ENCODE data around the gene NES.

NES gene

DNA sequence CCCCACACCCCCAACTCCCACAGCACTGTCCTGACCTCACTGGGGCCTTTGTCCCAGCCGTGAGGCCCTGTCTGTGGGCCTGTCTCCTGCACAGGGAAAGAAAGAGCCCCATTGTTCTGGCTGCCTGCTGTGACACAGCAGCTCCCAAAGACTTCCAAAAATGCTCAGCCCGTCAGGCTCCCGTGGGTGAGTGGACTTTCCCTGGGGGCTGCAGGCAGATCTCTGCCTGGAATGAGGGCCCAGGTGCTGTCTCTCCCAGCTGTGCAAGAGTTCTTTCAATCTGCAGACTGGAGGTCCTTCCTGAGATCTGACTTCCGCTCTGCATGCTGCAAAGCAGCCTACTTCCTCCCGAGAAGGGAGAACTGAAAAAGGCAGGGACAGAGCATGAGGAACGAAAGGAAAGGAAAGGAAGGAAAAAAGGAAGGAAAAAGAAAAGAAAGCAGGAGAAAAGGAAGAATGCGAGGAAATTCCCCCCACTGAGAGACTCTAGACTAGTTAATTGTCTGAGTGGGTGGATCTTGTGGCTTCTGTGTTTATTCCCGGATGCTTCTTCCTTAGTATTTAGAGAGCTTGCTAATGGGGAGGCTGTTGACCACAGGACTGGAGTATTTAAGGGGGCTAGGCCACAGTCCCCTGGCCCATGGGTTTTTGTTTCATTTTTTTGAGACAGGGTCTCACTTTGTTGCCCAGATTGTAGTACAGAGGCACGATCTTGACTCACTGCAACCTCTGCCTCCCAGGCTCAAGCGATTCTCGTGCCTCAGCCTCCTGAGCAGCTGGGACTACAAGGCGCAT lies 15.0 kb downstream of the NES start:
- DNase-seq (ENCODE audit: low spot score): peak; percentile 94

DNA sequence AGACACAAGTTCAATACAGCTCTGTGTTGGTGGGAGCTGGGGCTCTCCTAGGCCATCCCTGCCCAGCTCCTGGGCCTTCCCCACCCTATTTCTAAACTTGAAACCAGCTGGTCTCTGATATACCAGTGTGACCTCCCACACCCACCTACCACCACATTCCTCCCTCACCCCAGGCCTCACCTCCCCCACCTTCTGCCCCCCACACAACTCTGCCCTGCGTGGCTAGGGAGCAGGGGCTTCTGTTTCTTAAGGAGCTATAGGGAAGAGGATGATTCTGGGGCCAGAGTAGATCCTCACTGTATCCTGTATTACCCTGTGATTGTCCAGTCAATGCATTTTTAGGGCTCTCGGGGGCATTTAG lies 16.5 kb downstream of the NES start:
- no peak for DNase-seq (ENCODE audit: low spot score)

DNA sequence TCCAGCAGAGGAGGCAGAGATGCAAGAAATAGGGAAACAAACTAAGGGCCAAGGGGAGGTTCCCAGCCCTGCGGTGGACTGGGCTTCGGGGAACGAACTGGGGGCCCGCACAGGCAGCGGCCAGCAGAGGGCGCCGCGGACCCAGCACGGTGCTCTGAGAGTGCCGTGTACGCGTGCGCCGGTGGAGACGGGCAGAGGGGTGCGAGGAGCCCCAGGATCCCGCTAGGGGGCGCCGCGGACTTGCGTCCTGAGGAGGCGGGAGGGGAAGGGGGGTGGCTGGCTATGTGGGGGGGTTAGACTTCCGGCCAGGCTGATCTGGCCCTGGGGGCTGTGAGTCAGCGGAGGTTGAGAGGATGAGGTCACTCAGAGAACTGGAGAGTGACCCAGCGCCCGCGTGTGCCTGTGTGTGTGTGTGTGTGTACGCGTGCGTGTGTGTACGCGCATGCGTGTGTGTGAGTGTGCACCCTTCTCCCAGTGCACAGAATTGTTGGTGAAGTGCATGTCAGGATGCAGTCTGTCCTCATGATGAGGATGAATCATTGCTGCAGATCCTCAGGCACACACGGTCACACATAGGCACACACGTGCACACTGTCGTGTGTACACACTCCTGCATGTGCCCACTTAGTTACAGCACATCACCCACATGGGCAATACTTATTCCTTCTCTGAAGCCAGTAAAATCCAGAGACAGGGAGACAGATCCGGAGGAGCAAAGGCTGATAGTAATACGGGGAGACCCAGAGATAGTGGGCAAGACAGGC lies 17.0 kb downstream of the NES start:
- DNase-seq (ENCODE audit: low spot score): peak; percentile 100

DNA sequence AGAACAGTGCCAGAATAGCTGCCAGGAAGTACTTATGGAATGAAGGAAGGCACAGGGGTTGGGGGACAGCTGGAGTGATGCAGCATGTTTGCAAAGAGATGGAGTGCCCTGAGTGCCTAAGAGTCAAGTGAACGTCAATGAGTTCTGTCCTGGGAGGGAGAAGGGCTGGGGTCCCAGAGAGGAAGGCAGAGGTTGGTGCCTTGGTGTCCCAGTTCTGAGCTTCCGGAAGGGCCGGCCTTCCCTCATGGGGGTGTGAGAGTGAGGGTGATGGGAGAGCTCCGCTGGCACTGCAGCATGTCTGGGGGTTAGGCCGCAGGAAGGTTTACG lies 17.6 kb downstream of the NES start:
- no peak for DNase-seq (ENCODE audit: low spot score)

DNA sequence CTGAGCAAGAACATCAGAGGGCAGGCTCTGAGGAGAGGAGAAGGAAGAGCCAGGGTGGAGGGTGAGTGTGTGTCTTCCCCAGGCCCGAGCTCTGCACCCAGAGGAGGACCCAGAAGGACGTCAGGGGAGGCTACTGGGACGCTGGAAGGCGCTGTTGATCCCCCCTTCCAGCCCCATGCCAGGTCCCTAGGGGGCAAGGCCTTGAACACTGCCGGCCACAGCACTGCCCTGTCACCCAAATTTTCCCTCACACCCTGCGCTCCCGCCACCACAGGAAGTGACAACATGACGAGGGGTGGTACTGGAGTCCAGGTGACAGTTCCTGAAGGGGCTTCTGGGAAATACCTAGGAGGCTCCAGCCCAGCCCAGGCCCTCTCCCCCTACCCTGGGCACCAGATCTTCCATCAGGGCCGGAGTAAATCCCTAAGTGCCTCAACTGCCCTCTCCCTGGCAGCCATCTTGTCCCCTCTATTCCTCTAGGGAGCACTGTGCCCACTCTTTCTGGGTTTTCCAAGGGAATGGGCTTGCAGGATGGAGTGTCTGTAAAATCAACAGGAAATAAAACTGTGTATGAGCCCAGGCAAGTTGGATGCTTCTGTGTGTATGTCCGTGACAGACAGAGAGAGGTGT lies 18.1 kb downstream of the NES start:
- DNase-seq (ENCODE audit: low spot score): no peak

DNA sequence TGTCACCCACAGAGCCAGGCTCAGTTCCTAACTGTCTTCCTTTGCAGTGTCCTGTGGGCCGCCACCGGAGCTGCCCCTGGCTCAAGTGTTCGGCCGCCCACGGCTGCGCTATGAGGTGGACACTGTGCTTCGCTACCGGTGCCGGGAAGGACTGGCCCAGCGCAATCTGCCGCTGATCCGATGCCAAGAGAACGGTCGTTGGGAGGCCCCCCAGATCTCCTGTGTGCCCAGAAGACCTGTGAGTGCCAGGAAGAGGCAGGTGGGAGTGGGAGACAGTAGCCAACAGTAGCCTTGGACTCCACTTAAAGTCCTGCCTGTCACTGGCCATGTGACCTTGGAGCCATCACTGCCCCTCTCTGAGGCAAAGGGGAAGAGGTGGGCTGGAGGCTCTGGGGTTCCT lies 18.7 kb downstream of the NES start:
- DNase-seq (ENCODE audit: low spot score): no peak

DNA sequence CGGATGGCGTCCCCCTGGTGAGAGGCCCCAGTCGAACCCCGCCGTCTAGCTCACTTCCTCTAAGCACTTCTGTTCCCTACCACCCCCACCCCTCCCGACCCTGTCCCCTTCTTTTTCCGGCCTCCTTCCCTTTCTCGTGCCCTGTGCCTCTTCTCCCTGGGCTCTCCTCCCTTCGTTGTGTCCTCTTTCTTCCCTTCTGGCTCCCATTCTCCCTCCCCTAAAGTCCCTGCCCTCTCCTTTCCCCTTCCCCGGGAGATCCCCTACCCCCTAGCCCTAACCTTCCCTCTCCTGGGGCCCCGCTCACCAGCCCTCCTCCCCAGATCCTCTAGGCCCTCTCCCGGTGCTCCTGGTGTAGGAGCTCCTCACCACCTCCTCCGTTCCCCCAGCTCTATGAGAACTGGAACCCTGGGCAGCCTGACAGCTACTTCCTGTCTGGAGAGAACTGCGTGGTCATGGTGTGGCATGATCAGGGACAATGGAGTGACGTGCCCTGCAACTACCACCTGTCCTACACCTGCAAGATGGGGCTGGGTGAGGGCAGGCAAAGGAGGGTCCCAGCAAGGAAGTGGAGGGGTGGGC lies 19.4 kb downstream of the NES start:
- no peak for DNase-seq (ENCODE audit: low spot score)

DNA sequence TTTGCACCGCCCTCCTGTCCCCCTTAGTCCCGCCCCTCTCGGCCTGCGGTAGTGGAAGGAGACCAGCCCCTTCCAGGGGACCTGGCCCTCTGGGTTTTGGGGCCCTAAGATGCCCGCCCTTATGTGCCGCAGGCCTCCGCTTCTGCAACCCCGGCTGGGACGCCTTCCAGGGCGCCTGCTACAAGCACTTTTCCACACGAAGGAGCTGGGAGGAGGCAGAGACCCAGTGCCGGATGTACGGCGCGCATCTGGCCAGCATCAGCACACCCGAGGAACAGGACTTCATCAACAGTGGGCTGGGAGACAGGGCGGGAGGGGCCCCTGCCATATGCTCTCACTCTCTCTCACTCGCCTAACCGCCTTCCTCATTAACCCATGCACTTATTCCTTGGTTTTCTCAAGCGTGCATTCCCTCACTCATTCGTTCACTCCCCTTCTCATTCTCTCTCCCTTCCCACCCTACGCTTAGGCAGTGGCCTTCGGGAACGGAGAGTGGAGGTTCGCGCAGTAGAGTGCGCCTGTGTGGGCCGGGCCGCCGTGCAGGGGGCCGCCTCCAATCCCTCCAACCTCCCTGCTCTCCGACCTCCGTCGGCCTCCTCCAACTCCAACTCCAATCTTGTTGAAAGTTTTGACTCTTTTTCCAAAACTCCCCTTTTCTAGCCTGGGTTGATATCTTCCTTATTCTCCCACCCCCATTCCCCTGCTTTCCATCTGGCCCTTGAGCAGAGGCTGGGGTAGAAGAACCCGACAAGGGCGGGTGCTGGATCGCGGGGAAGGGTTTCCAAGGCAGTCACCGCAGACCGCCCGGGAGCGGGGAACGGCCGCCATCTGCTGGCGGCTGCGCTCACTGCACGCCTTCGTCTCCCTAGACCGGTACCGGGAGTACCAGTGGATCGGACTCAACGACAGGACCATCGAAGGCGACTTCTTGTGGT lies 20.1 kb downstream of the NES start:
- peak; percentile 87 for DNase-seq (ENCODE audit: low spot score)

DNA sequence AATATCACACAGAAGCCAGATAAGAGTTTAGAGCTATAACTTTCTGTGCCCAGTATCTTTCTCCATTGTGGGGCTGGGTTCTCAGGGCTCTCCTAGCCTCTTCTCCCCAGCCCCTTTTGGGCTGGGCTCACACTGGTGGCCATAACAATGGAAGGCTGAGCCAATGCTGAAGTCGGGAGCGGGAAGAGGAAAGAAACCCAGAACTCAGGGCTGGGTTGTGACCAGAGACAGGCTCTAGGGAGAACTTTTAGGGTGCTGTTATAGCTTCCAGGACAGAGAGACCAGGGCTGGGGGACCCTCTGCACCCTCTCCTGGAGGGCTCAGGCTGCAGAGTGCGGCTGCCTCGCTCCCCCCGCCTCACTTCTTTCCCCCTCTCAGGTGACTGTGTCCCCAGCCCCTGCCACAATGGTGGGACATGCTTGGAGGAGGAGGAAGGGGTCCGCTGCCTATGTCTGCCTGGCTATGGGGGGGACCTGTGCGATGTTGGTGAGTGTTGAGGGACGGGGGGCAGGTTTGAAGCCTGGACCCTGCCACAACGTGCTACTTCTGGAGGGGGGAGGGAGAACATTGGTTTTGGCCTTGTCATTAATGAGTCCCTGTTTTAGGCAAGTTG lies 21.2 kb downstream of the NES start:
- no peak for DNase-seq (ENCODE audit: low spot score)

DNA sequence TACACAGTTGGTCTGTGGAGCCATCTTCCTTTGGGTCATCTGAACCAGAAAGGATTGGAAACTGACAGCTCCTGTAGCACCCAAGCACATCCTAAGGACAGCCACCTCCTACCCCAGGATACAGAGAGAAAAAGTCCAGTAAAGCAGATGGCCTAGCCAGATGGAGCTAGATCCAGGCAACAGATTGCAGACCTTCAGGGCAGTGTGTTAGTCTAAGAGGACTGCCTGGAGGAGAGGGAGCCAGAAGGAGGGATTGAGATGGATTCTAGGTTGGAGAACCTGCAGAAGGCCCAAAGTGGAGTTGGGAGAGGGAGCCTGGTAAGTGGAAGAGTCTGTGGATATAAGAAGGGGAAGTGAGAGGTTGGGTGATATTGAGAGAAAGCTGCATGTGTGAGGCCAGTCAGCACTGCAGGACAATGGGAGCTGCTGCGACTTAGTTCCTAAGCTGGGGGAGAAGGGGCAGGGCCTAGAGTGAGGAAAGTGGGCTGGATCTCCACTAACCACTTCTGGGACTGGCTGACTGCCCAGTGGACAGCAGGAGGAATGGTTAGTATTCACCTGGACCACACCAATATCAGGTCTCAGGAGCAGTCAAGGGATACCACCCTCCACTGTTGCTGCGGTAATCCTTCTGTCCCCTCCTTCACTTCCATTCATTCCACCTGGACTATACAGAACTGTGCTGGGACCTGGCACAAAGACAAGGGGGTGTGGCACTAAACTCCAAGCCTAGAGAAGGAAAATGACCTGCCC lies 21.9 kb downstream of the NES start:
- DNase-seq (ENCODE audit: low spot score): no peak

DNA sequence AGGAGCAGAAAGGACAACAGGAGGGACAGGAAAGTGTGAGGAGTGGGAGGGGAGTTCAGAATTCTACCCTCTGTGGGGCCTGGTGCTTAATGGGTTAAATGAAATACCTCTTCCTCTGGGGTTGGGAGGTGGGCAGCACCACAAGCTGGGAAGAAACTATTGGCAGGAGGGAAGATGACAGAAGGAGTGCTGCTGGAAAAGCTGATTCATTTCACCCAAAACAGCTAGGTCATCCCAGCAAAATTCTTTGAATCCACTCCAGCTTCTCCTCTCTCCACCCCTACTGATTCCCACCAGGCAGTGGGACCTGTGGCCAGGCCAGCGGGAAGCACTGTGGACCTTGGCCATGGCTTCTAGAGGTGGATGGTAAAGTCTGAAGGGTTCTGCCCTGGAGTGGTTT lies 22.5 kb downstream of the NES start:
- DNase-seq (ENCODE audit: low spot score): no peak

DNA sequence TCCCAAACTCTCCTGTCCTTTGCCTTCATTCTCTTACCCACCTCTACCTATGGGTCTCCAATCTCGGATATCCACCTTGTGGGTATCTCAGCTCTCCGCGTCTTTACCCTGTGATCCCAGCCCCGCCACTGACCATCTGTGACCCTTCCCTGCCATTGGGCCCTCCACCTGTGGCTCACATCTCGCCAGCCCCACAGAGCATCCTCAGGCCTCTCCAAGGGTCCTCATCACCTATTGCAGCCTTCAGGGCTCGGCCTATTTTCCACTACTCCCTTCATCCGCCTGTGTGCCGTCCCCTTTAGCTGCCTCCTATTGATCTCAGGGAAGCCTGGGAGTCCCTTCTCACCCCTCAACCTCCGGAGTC lies 24.2 kb downstream of the NES start:
- no peak for DNase-seq (ENCODE audit: low spot score)

DNA sequence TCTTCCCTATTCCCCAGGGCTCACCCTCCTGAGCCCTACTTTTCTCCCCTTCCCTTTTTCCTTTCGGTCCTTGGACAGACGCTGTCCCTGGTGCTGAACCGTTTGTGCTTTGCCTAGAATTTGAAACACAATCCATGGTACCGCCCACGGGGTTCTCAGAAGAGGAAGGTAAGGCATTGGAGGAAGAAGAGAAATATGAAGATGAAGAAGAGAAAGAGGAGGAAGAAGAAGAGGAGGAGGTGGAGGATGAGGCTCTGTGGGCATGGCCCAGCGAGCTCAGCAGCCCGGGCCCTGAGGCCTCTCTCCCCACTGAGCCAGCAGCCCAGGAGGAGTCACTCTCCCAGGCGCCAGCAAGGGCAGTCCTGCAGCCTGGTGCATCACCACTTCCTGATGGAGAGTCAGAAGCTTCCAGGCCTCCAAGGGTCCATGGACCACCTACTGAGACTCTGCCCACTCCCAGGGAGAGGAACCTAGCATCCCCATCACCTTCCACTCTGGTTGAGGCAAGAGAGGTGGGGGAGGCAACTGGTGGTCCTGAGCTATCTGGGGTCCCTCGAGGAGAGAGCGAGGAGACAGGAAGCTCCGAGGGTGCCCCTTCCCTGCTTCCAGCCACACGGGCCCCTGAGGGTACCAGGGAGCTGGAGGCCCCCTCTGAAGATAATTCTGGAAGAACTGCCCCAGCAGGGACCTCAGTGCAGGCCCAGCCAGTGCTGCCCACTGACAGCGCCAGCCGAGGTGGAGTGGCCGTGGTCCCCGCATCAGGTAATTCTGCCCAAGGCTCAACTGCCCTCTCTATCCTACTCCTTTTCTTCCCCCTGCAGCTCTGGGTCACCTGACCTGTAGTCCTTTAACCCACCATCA lies 24.8 kb downstream of the NES start:
- no peak for DNase-seq (ENCODE audit: low spot score)

DNA sequence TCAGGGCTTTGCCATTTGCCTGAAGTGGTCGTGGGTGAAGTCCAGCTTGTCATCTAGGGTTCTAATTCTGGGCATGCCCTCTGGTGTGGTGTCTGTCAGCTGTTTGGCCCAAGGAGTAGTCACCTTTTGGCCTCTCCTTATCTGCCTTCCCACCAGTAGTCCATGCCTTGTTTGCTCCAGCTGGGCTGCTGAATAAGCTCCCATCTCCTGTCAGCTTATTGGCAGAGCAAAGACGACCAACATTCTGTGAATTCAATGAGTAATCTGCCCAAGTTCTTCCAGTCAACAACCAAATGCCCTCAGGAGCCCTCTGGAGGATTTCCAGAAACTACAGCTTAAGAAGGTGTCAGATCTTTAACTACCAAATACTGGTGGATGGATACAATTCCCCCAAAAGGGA lies 28.3 kb downstream of the NES start:
- no peak for DNase-seq (ENCODE audit: low spot score)

DNA sequence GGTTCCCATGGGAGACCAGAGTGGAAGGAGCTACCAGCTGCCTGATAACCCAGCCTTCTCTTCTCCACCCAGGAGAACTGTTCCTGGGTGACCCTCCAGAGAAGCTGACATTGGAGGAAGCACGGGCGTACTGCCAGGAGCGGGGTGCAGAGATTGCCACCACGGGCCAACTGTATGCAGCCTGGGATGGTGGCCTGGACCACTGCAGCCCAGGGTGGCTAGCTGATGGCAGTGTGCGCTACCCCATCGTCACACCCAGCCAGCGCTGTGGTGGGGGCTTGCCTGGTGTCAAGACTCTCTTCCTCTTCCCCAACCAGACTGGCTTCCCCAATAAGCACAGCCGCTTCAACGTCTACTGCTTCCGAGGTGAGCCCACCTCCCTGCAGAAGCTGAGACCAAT lies 28.7 kb downstream of the NES start:
- no peak for DNase-seq (ENCODE audit: low spot score)

DNA sequence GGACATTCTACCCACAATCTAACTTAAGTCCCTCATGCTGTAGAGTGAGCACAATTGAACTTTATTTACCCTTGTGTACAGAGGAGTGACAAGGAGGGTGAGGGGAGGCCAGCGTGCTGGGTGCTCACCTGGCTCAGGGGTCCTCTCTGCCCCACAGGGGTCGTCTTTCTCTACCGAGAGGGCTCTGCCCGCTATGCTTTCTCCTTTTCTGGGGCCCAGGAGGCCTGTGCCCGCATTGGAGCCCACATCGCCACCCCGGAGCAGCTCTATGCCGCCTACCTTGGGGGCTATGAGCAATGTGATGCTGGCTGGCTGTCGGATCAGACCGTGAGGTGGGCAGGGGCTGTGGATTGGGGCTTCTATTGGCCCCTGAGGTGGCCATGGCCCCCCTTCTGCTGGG lies 29.9 kb downstream of the NES start:
- DNase-seq (ENCODE audit: low spot score): no peak

DNA sequence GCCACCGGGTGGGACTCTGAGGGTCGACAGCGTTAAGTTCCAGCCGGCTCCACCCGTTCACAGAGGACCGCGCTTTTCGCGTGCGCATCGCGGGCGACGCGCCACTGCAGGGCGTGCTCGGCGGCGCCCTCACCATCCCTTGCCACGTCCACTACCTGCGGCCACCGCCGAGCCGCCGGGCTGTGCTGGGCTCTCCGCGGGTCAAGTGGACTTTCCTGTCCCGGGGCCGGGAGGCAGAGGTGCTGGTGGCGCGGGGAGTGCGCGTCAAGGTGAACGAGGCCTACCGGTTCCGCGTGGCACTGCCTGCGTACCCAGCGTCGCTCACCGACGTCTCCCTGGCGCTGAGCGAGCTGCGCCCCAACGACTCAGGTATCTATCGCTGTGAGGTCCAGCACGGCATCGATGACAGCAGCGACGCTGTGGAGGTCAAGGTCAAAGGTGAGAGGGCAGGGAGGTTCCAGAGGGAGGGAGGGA lies 30.4 kb downstream of the NES start:
- no peak for DNase-seq (ENCODE audit: low spot score)

DNA sequence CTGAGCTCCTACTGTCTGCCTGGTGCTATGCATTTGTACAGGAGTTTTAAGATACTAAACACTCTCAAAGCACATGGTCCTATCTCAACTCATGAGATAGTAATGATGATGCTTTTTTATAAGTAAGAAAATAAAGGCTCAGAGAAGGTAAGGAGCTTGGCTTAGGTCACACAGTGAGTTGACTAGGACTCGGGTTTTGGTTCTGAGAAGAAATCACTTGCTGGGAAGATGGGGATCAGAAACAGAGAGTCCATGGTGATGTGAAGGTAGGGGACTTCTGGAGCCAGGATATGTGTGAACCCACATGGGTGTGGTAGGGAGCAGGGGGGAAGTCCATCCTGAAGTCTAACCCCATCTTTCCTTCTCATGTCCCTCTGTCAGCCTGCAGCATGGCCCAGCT lies 31.5 kb downstream of the NES start:
- DNase-seq (ENCODE audit: low spot score): no peak

DNA sequence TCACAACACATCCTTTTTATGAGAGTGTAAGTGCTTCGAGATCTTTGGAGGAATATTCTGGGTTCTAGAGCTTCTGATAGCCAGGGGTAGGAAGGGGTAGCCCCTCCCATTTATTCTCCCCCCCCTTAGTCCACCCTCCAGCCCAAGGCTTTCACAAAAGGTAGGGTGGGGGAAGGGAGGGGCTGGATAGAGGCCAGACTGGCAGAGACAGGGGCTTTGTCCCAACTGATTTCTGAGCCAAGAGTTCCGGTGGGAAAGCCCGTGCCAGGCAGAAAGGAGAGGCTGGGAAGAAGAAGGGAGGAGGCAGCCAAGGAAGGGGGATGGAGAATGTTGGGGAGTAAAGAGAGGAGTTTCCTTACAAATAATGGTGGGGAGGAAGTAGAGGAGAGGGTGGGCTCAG lies 32.2 kb downstream of the NES start:
- DNase-seq (ENCODE audit: low spot score): no peak

DNA sequence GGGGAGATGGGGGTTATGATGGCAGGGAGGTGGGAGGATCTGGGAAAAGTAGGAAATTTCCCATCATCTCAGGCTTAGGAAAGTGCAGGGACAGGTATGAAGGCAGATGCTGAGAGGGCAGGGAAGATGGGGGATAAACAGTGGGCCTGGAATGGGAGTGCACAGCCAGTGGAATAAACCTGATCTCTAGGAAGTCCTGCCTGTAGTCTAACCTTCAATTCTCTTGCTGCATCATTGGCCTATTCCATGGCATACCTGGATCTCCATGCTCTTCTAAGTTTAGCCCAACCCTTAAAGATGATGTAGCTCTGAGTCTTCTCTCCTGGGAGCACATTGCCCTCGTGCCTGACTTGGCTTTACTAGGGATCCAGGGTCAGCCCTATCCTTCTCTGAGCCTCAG lies 32.6 kb downstream of the NES start:
- no peak for DNase-seq (ENCODE audit: low spot score)

Data from COLO829 (cell line).